Hepatocyte (in vitro differentiated cells): ENCODE measurements around the gene PTRHD1.

Source experiments
- CTCF ChIP-seq: fragments of 200-600 bp; sonication (generic); IDR thresholded peaks from 2 replicates; pipeline ENCODE4 v1.5.1; 2016; ENCODE audit warnings: antibody characterized with exemption, mild to moderate bottlenecking; ENCODE audit not compliant: poor library complexity
- EZH2 ChIP-seq: fragments of 200-600 bp; sonication (generic); IDR thresholded peaks from 2 replicates; pipeline ENCODE4 v1.6.1; 2016; ENCODE audit warnings: antibody characterized with exemption, mild to moderate bottlenecking, borderline replicate concordance
- EZH2phosphoT487 ChIP-seq: fragments of 200-600 bp; sonication (generic); IDR thresholded peaks from one replicate; pipeline ENCODE4 v1.6.1; 2018; ENCODE audit warnings: antibody characterized with exemption, mild to moderate bottlenecking, low read depth, moderate library complexity; ENCODE audit not compliant: unreplicated experiment, severe bottlenecking

- no peak for TF ChIP-seq CTCF
- no peak for TF ChIP-seq EZH2
- no peak for TF ChIP-seq EZH2phosphoT487
These were observed 27.0 kb upstream of the PTRHD1 start for GRCh38 chr2:24820175-24820513.
